ENCODE results near the gene ARHGEF16.
A peak's percentile ranks its signal among the peaks of the same experiment; 100 is the strongest.

ARHGEF16 gene

DNA sequence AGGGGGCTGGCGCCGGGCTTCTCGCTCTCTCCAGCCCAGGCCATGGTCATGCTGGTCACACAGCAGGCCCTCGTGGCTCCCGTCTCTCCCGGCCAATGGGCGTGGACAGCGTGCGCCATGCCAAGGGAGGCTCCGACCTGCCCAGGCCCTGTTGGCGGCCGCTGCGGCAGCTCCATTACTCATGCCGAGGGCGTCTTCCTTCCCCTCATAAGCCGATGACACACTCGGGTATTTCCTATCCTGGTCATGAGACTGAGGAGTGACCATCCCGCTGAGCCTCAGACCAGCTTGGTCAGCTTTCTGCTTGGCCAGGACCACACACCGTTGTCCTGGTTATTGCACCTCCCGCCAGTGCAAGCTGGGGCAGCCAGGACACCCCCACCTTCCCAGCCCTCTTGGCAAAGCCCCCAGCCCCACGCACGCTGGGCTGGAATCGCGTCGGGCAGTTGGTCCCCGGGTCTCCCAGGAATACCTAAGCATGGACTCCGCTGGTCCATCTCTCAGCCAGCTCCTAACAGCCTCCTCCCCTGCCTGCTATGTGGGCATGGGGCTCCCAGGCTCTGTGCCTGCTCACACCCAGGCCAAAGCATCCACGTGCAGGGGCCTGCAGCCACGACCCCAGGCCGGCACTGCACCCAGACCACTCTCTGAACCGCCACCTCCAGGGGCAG lies 49.8 kb downstream of the ARHGEF16 start:
- DNase-seq: no peak

DNA sequence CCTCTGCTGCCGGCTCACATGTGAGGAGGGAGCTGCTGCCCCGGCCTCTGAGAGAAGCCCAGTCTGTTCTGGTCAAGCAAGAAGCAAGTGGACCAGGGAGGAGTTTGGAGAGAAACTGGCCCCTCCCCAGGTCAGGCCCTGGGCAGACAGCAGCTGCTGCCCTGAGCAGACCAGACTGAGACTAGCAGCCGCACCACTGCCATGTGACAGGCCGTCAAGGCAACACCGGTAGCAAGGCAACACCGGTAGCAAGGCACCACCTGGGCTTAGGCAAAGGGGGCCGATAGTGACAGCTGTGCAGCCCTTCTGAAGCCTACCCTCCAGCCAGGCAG lies 50.3 kb downstream of the ARHGEF16 start:
- peak; percentile 20 for DNase-seq

DNA sequence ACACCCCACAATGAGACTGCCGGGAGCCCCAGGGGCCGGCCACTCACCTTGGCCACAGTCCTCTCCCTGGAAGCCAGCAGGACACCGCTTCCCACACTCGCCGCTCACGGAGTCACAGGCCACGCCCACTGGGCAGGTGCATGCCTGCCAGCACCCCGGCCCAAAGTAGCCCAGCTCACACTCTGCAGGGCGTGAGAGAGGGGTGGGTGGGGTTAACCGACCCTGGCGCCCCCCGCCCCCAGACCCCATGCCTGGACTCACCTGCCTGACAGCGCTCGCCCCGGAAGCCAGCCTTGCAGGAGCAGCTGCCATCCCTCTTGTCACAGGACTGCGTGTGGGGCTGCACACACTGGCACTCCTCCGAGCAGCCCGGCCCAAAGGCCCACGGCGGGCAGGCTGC lies 50.7 kb downstream of the ARHGEF16 start:
- DNase-seq: no peak

DNA sequence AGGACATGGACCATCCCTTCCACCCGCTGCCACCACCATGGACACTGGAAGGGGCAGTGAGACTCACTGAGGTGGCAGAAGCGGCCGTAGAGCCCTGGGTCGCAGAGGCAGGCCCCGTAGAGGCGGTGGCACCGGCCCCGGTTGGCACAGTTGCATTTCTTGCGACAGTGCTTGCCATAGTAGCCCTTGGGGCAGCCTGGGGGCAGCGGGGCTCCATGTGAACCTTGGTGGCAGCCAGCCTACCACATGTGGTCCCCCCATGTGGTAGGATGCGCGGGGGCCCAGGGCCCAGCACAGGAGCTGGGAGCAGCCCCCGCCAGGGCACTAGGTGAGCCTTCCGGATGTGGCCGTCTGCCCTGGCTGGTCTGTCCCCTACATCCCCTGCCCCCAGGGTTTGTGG lies 51.6 kb downstream of the ARHGEF16 start:
- no peak for DNase-seq

DNA sequence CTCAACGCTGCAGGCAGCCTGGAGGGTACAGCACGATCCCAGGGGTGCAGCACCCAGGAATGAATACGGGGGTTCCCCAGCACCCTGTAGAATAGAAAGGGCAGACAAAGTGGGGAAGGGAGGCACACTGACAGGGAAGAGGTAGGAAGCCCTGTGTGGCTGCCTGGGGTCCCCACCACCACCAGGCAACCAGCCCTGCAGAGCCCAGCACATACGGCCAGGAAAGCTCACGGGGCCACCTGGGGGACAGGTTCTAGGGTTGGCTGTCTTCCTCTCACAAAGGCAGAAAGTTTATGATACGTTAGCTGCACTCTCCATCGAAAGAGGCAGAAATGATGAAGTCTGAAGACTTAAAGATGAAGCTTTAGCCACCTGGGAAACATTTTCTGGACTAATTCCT lies 52.5 kb downstream of the ARHGEF16 start:
- DNase-seq: no peak

DNA sequence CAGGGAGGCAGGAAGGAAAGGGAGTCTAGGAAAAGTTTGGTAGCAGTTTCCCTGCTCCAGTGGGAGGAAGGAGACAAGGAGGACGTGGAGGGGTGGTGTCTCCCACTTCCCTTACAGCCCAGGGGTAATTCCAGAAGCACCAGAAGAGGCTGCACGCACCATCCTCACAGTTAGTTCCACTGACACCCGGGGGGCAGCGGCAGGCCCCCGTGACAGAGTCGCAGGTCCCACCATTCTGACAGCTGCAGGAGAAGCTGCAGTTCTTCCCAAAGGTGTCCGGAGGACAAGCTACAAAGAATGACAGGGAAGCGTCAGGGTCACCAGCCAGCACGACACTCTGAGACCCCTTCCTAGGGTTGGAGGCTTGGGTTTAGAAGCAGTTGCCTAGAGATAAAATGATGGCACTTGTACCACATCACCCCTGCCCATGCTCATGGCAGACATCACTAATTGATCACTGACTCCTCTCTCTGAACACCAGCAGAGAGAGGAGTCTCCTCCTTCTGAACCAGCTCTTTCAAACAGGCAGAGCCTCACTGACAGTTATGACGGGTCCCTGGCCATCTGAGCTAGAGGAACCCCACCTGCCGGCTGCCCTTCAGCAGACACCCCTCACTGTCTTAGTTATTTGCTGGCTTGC lies 53.3 kb downstream of the ARHGEF16 start:
- no peak for DNase-seq

DNA sequence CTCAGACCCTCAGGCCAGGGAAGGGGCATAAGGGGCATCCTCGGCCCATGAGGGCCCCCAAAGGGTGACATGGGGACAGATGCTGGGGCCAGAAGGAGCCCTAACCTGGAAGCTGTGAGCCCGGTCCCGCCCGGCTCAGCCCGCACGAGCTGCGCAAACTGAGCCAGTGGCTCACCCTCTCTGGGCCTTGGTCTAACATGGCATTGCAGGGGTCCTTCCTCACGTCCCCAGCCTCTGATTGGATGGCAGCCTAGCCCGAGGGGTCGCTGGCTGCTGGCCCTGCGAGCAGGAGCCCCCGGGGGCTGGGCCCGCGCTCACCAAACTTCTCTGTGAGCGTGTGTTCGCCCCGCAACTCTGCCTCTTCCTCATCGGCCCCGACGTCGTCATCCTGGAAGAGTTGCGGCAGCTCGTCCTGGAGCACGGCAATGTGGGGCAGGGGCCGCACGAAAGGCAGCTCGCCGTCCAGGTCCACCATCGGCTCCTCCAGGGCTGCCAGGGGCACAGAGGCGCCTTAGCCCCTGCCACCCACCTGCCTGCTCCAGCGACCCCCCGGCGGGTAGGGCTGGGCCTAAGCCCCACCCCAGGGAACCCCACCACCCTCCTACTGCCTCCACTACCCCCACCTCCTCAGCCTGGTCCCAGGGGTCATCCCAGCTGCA lies 54.4 kb downstream of the ARHGEF16 start:
- DNase-seq: no peak

DNA sequence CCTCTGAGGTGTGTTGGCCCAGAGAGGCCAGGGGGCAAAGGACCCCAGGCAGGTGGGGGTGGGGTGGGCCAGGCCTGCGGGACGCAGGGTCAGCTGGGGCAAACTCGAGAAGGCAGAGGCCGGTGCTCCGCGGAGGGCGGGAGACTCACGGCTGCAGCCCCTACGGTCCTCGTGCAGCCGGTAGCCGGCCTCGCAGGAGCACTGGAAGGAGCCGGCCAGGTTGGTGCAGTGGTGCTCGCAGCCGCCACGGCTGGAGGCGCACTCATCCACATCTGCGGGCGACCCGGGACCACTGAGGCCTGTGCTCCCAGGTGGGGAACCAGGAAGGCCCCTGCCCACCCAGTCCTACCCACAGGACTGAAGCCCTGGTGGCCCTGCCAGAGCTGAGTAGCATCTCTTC lies 55.3 kb downstream of the ARHGEF16 start:
- no peak for DNase-seq

DNA sequence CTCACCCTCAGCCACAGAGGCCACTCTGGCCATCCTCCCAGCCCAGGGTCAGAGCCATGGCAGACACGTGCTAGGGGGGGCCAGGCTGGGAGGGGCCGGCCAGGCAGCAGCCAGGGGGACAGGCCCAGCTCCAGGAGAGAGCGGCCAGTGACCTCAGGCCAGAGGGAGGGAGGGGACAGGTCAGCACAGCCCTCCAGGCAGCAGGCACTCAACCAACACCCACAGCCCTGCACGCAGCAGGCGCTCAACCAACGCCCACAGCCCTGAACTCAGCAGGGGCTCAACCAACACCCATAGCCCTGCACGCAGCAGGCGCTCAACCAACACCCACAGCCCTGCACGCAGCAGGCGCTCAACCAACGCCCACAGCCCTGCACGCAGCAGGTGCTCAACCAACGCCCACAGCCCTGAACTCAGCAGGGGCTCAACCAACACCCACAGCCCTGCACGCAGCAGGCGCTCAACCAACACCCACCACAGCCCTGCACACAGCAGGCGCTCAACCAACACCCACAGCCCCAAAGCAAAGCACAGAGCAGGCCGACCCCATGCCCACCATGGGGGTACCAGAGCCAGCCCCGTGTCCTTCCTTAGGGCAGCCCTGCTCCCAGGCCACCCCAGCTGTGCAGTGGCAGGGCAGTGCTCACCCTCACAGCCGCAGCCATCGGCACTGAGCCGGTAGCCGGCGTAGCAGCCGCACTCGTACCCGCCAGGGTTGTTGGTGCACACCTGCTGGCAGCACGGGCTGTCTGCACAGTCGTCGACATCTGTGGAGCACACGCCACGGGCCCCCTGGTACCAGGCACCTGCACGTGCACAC lies 55.9 kb downstream of the ARHGEF16 start:
- DNase-seq: peak; percentile 46

DNA sequence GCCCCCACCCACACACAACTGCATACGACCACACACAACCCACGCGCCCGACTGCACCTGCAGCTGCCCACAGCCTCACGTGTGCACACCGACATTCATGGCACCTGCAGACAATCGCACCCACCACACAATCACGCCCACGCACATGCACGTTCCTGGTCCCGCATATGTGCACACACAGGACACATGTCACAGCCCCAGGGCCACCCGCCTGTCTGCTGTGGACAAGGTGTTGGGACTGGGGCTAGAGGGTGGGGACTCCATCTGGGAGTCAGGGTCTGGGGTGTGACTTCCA lies 56.4 kb downstream of the ARHGEF16 start:
- DNase-seq: no peak

DNA sequence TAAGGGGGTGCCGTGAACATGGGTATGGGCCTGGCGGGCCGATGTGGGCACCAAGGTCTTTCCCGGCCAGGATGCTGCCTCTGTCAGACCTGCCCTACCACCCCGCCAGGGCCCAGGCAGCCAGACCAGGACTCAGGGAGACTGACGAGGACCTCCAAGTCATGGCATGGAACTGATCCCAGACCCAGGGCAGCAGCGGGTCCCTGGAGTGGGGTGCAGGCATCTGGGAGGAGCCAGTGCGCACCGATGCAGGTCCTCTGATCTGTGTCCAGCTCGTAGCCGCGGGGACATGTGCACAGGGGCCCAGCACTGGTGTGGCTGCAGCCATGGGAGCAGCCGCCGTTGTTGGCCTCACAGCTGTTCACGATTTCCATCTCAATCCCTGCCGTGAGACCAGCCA lies 56.8 kb downstream of the ARHGEF16 start:
- DNase-seq: no peak

DNA sequence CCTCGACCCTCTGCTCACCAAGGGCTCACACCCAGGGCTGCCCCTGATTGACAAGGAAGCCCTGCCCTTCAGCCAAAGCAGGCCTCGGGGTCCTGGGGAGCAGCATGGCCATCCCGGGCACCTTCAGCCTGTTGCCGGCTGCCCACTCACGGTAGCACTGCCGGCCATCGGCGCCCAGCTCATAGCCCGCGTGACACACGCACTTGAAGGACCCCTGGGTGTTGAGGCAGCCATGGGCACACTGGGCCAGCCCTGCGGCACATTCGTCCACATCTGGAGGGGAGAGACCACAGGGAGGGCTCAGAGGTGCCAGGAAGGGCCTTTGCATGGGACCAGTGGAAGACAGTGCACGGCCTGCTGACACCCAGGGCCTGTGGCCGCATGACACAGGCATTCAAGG lies 57.4 kb downstream of the ARHGEF16 start:
- no peak for DNase-seq

DNA sequence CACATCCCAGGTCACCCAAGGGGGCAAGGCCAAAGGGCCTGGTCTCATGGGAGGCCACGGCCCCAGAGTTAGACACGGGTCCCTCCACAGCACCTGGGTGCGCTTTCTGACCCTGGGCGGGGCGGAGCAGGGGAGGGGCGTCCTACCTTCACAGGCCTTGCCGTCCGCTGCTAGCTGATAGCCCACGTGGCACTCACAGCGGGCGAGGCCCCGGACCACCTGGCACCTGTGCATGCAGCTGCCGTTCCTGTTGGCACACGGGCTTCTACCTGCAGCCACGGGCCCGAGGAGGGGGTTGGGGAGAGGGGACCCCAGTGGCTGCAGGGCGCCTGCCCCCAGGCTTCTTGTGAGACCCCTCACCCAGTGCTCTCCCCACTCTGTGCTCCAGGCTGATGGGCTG lies 59.9 kb downstream of the ARHGEF16 start:
- peak; percentile 91 for DNase-seq

DNA sequence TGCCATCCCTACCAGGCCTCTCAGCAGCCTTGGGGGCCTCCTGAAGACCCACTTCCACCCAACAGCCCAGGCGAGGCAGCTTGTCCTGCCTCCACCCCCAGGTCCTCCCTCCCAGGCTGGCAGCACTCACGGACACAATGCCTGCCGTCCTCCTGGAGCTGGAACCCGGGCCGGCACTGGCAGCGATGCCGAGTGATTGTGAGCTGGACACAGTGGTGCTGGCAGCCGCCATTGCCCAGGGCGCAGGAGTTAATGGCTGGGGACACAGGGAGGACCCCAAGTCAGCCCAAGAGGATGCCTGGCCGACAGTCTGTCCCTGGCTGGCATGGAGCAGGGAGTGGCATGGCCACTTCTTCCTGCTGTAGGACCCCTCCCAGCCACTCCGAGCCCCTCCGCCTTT lies 60.8 kb downstream of the ARHGEF16 start:
- no peak for DNase-seq

DNA sequence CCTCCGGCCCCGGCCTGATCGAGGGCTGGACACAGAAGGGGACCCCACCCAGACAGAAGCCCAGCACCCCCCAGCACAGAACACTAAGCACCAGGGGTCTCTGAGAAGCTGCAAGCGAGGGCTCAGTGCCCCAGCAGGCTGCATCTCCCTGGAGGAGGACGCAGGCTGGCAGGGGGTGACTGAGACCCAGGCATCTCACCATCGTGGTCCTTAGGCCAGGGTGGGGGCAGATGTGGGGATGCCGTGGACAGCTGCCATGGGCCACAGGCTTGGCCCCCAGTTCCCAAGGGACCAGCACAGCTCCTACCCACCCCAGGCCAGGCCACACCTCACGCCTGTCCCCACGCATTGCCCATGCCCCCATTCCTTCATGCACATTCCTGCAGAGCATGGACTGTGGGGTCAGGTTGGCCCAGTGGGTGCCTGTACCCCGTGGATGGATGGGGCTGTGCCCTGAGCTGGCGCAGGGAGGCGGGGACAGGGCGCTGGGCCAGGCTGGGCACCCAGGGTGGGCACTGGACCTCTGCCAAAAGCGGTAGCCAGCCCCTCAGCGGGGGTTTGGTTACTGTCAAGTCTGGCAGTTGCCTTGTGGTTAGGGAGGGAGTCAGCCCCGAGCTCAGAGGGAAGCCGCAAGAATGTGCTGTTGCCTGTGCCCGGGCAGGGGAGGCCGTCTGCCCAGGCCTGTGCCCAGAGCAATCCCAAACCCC lies 61.5 kb downstream of the ARHGEF16 start:
- DNase-seq: peak; percentile 89

DNA sequence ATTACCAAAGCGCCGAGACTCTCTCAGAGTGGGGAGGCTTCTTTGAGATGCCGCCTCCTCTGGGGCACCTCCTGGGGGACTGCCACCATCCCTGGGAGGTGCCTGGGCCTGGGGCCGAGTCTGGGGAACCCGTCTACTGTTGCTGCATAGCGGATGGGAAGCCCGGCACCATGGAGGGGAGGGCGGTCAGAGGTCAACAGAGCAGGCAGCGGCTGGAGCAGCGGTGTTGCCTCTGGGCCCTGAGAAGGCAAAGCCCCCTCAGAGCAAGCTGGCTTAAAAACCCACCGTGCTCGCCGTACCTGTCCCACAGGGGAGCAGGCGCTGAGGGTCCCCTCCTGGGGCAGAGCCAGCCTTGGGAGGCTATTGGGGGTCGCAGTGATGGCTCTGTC lies 62.0 kb downstream of the ARHGEF16 start:
- no peak for DNase-seq

DNA sequence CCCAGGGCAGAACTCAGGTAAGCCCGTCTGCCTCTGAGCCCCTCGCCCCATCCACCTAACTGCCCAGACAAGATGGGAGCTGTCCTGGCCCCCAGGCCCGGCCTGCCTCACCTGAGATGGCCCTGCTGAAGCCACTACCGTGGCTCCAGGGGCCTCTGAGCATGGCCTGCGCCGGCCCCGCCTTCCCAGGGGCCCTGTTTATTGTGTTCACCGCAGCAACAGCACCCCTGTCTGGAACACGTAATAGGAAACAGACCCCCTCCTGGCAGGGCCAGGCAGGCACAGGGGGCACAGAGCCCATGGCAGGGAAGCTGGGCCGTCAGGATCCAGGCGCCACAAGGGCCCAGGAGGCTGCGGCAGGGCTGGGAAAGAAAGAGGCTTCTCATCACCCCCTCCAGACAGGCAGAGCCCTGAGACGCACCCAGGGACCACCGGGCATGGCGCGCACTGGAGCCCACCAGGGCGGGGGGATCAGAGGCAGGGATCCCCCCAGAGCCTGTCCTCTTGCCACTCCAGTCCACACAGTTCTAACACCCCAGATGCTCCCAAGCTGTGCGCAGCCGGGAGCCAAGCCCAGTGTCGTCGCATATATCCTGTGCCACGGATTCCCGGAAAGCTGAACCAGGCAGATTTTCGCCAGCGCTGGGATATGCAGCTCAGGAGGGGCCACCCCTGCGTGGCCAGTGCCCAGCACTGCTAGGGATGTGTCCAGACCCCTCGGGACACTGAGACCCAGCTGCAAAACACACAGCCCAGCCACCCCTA lies 62.6 kb downstream of the ARHGEF16 start:
- no peak for DNase-seq

DNA sequence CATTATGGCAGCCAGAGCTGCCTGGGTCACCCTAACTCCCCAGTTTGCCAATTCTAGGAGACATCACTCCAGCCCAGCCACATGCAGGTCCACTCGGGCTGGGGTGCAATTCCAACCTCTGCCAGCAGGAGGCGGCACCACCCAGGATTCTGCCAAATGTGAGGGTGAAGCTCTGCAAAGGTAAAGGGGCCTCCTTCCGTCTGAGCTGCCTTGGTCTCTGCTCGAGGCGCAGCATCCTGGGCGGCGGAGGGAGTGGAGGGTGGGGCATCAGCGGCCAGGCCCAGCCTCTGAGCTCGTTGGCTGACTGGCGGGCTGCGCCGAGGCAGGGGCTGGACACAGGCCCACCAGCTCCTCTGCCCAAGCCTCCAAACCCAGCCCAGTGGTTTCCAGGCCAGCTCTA lies 63.8 kb downstream of the ARHGEF16 start:
- no peak for DNase-seq

DNA sequence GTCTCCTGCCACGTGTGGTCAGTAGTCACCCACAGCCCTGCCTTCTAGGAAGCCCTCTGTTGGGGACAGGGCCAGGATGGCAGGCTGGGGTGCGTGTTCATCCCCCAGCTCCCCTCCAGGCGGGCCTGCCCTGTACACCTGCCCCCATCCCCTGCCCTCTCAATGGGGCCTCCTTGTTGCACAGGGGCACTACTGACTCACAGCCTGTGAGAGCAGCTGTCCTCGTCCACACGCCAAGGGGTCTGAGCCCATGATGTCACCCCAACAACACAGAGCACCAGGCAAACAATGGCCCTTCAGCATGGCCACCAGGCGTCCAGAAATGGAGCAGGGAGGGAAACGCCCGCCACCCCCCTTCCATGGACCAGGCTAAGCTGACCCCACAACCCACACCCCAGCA lies 64.3 kb downstream of the ARHGEF16 start:
- DNase-seq: no peak

DNA sequence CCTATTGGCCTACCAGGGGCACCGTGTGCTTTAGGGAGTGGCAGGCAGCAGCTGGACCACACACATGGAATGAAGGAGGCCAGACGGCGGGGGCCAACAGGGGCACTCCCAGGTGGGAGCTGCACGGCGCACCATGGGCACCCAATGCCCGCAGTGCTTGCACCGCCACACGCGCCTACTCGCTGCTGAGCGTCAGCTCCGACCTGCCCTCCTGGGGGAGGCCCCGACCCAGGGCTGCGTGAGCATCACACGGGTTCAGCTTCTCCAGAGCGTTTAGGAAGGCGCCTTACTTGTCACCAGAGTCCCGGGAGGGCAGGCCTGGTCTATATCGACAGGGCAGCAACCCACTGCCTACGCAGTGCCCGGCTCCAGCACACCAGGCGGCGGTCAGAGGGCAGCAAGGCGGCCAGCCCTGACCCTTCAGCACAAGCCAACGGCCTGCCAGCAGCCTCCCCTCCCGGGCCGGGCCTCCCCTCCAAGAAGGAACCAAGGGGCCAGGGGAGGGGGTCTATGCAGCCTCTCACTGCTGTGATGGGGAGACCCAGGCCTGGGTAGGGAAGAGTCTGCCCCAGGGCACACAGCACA lies 64.9 kb downstream of the ARHGEF16 start:
- DNase-seq: no peak

DNA sequence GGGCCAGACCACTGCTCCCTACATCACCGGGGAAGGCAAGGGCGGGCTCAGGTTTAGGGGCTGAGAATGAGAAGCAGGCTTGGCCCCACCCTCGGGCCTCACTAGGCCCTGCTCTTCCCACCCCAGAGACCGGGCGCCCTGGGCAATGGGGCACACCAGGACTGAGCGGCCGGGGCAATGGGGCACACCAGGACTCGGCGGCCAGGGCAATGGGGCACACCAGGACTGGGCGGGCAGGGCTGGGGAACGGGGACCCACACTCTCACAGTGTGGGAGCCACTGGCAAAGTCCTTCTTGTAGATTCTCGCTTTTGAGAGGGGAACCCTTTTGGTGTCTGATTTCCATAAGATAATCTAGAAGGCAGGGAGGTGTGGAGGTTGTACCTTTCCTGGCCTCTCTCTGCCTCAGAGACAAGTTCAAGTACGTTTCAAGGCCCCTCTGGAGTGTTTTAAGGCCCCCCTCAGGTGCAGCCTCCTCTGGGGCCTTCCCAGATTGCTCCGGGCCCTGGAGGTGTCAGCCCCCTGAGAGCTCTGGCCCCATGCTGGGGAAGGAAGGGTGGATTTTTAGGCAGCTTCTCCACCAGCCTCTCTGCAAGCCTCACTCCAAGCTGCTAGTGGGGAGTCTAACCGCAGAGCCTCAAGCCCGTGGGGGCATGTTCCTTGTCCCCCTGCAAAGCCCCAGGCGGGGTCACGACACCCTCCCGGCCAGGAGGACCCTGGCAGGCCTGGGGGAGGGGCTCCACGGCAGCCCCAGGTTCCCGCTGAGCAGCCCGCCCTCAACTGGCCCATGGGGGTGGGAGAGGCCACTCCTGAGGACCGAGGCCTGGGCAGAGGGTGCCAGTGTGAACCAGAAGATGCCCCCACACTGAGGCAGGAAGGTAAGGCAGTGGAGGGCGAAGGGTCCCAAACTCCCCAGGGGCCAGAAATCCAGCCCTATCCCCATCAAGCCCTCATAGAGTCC lies 66.2 kb downstream of the ARHGEF16 start:
- DNase-seq: no peak
